ENCODE results near the gene EDIL3.

DNA sequence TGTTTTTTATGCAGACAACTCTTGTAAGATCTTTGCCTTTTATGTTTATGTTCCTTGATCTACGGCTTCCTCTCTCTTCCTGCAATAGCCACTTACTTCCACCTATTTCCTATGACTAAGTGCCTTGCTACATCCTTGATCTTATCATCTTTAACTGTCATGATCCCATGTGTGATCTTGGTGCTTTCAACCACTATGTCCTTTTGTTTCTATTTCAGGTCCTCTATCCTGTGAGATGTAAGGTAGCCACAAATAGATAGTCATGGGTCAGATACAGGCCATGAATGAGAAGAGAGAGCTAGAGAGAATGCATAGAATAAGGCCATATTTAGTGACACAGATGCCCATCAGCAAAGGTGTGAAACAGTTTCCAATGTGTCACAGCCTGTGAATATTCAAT lies 420.4 kb downstream of the EDIL3 start:
- TF ChIP-seq, protein P1, sequence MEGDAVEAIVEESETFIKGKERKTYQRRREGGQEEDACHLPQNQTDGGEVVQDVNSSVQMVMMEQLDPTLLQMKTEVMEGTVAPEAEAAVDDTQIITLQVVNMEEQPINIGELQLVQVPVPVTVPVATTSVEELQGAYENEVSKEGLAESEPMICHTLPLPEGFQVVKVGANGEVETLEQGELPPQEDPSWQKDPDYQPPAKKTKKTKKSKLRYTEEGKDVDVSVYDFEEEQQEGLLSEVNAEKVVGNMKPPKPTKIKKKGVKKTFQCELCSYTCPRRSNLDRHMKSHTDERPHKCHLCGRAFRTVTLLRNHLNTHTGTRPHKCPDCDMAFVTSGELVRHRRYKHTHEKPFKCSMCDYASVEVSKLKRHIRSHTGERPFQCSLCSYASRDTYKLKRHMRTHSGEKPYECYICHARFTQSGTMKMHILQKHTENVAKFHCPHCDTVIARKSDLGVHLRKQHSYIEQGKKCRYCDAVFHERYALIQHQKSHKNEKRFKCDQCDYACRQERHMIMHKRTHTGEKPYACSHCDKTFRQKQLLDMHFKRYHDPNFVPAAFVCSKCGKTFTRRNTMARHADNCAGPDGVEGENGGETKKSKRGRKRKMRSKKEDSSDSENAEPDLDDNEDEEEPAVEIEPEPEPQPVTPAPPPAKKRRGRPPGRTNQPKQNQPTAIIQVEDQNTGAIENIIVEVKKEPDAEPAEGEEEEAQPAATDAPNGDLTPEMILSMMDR (IDR thresholded peaks at IDR 0.05): no peak
- TF ChIP-seq POLR2AphosphoS5 (IDR thresholded peaks at IDR 0.05) (no peak), EP300 (IDR thresholded peaks at IDR 0.05; ENCODE audit: low read depth) (no peak)
